ENCODE results near the gene SCFD2. TPM values are rescaled to one million over a fixed set of nuclear protein-coding genes. Genes with fewer than 3 reads are reported as not detected.
"Not testable (repeated sequence)": the region's sequence is repeated elsewhere in the genome, so short reads cannot be mapped to it uniquely, and the experiment has no call there.

The SCFD2 gene
- total and polyA plus RNA-seq, 8 donors = 11.4 to 26.6 (median 13.7) TPM

GRCh38 chr4:53059256-53059655, 306.6 kb downstream of the SCFD2 start:
- peak in 1 of 4 donors; percentile 48 for DNase-seq
- intact Hi-C loops (cut with DNase I) = no loop called here
- no peak for TF ChIP-seq CTCF (IDR thresholded peaks at IDR 0.05)

GRCh38 chr4:53057679-53058078, 308.2 kb downstream of the SCFD2 start:
- H3K9me3 ChIP-seq = no peaks in the 10 kb centered on the region
- no peak for TF ChIP-seq CTCF (IDR thresholded peaks at IDR 0.05)
- H3K27ac ChIP-seq = no peak overlapping the region
- no peak for DNase-seq
- no peak for ATAC-seq
- H3K4me3 ChIP-seq = no peak overlapping the region
- no peaks in the 10 kb centered on the region for H3K27me3 ChIP-seq
- intact Hi-C loops (cut with DNase I) = no loop called here
- no peaks in the 10 kb centered on the region for H3K4me1 ChIP-seq
- H3K36me3 ChIP-seq = no peaks in the 10 kb centered on the region

More at GRCh38 chr4:53059256-53059655, 306.6 kb downstream of the SCFD2 start:
- H3K4me3 ChIP-seq = no peak overlapping the region
- ATAC-seq = no peak
- H3K4me1 ChIP-seq = no peaks in the 10 kb centered on the region
- H3K9me3 ChIP-seq = no peaks in the 10 kb centered on the region
- no peaks in the 10 kb centered on the region for H3K36me3 ChIP-seq
- H3K27me3 ChIP-seq = no peaks in the 10 kb centered on the region
- H3K27ac ChIP-seq = no peak overlapping the region

- H3K36me3 ChIP-seq; H3K4me3 ChIP-seq; H3K4me1 ChIP-seq; ATAC-seq; H3K9me3 ChIP-seq; intact Hi-C loops (cut with DNase I); H3K27me3 ChIP-seq; H3K27ac ChIP-seq; DNase-seq: not testable (repeated sequence)
Measured at GRCh38 chr4:53057108-53057507, 308.8 kb downstream of the SCFD2 start.

- H3K27ac ChIP-seq = no peak overlapping the region
- no peaks in the 10 kb centered on the region for H3K4me1 ChIP-seq
- H3K36me3 ChIP-seq = no peaks in the 10 kb centered on the region
- DNase-seq = no peak
- no peak for TF ChIP-seq CTCF (IDR thresholded peaks at IDR 0.05)
- no peak for ATAC-seq
- intact Hi-C loops (cut with DNase I) = no loop called here
- H3K27me3 ChIP-seq = no peaks in the 10 kb centered on the region
- H3K9me3 ChIP-seq = no peaks in the 10 kb centered on the region
- H3K4me3 ChIP-seq = no peak overlapping the region
Measured at GRCh38 chr4:53055716-53056403, 310.0 kb downstream of the SCFD2 start.

GRCh38 chr4:53055274-53055673, 310.6 kb downstream of the SCFD2 start:
- Histone ChIP-seq H3K36me3 (no peaks in the 10 kb centered on the region), H3K4me3 (no peak overlapping the region), H3K9me3 (no peaks in the 10 kb centered on the region), H3K4me1 (no peaks in the 10 kb centered on the region), H3K27ac (no peak overlapping the region), H3K27me3 (no peaks in the 10 kb centered on the region)
- ATAC-seq (no peak), DNase-seq (no peak)
- intact Hi-C loops (cut with DNase I) = no loop called here
- no peak for TF ChIP-seq CTCF (IDR thresholded peaks at IDR 0.05)

GRCh38 chr4:53050361-53050774, 315.5 kb downstream of the SCFD2 start:
- TF ChIP-seq CTCF (IDR thresholded peaks at IDR 0.05) = no peak
- ATAC-seq (no peak), DNase-seq (no peak)
- Histone ChIP-seq H3K27ac (no peak overlapping the region), H3K36me3 (no peaks in the 10 kb centered on the region), H3K9me3 (no peaks in the 10 kb centered on the region), H3K4me3 (no peak overlapping the region), H3K27me3 (no peaks in the 10 kb centered on the region), H3K4me1 (no peaks in the 10 kb centered on the region)
- intact Hi-C loops (cut with DNase I) = no loop called here

Measured in left lung (tissue), 10 donors.